Smooth muscle cell (in vitro differentiated cells): ENCODE measurements around the gene GLE1. TPM values are rescaled to one million over a fixed set of nuclear protein-coding genes. Genes with fewer than 3 reads are reported as not detected.

Experiments
- DNase-seq: peaks from one replicate; lab custom pipeline; 2025; ENCODE audit not compliant: unreplicated experiment; lab: John Stamatoyannopoulos, UW
- H2AFZ ChIP-seq: fragments of 200-600 bp; sonication (generic); 2 replicates; pipeline ENCODE4 v1.6.0; 2016; ENCODE audit warnings: antibody characterized with exemption, low read depth, mild to moderate bottlenecking
- H3F3A ChIP-seq: fragments of 200-600 bp; sonication (generic); 2 replicates; pipeline ENCODE4 v1.6.0; 2017; ENCODE audit warnings: antibody characterized with exemption, low read depth
- H3K27ac ChIP-seq: fragments of 200-600 bp; sonication (generic); 2 replicates; pipeline ENCODE4 v1.5.1; 2016; ENCODE audit warnings: low read depth, mild to moderate bottlenecking
- H3K27me3 ChIP-seq: fragments of 200-600 bp; sonication (generic); 2 replicates; pipeline ENCODE4 v1.6.1; 2016; ENCODE audit warnings: low read depth, mild to moderate bottlenecking
- H3K36me3 ChIP-seq: fragments of 200-600 bp; sonication (generic); 2 replicates; pipeline ENCODE4 v1.5.1; 2016; ENCODE audit warnings: low read depth
- H3K4me1 ChIP-seq: fragments of 200-600 bp; sonication (generic); 2 replicates; pipeline ENCODE4 v1.5.1; 2016; ENCODE audit warnings: low read depth
- H3K4me2 ChIP-seq: fragments of 200-600 bp; sonication (generic); 2 replicates; pipeline ENCODE4 v1.6.0; 2016; ENCODE audit warnings: mild to moderate bottlenecking
- H3K4me3 ChIP-seq: fragments of 200-600 bp; sonication (generic); 2 replicates; pipeline ENCODE4 v1.5.1; 2016; ENCODE audit warnings: mild to moderate bottlenecking
- H3K79me2 ChIP-seq: fragments of 200-600 bp; sonication (generic); 2 replicates; pipeline ENCODE4 v1.6.0; 2016; ENCODE audit warnings: low read depth, mild to moderate bottlenecking
- H3K9ac ChIP-seq: fragments of 200-600 bp; sonication (generic); 2 replicates; pipeline ENCODE4 v1.6.0; 2016; ENCODE audit warnings: low read depth
- H3K9me3 ChIP-seq: fragments of 200-600 bp; sonication (generic); replicated peaks from 2 replicates; pipeline ENCODE4 v1.5.1; 2016; ENCODE audit warnings: low read depth
- H4K20me1 ChIP-seq: fragments of 200-600 bp; sonication (generic); 2 replicates; pipeline ENCODE4 v1.6.0; 2016; ENCODE audit warnings: low read depth
- WGBS: methylation state at CpG from one replicate; pipeline ENCODE4 v1.1.7; 2016; ENCODE audit warnings: low lambda C conversion rate; 5-methylcytosine and 5-hydroxymethylcytosine counted together
- polyA plus RNA-seq: library from polyadenylated mRNA; unstranded; fragments of >200 nt; fragmentation: Nextera tagmentation; extraction: Ambion mirVana; gene quantifications from 2 replicates; pipeline ENCODE4 v1.2.1, GENCODE V29; 2016
- total RNA-seq: library from RNA; depleted of rRNA; stranded (reverse); fragments of >200 nt; gene quantifications from 2 replicates; pipeline ENCODE4 v1.2.3, GENCODE V29; 2014
- TF ChIP-seq, protein P1 (sequence below): fragments of 200-600 bp; sonication (generic); IDR thresholded peaks from 2 replicates; pipeline ENCODE4 v1.5.1; 2017; ENCODE audit warnings: borderline replicate concordance, mild to moderate bottlenecking, antibody characterized with exemption; ENCODE audit not compliant: insufficient read depth, poor library complexity, severe bottlenecking

GLE1 gene
- total and polyA plus RNA-seq, 2 experiments from 2014 or later: 11.8 to 14.1 TPM

DNA sequence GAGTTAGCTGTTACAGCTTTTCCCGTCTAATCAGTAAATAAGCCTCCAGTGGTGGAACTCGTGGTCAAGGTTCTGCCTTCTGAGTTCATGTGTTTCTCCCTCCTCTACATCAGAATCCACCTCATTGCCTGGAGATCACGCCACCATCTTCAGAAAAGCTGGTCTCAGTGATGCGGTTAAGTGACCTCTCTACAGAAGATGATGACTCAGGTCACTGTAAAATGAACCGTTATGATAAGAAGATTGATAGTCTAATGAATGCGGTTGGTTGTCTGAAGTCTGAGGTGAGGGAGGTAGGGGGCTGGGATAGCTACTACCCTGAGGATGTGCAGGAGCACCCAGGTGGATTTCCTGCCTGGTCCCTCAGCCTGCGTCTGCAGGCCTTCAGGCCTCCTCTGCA, 35.4 kb upstream of the GLE1 start:
- Histone ChIP-seq H3K4me2 (no peak overlapping the region), H4K20me1 (no peaks in the 10 kb centered on the region), H3K27me3 (no peaks in the 10 kb centered on the region), H3K36me3 (no peaks in the 10 kb centered on the region), H3K79me2 (no peaks in the 10 kb centered on the region), H3K27ac (no peak overlapping the region), H3K4me3 (no peak overlapping the region), H3K4me1 (no peaks in the 10 kb centered on the region), H3K9ac (no peak overlapping the region), H3K9me3 (no peaks in the 10 kb centered on the region), H2AFZ (no peak overlapping the region), H3F3A (no peaks in the 10 kb centered on the region)
- TF ChIP-seq, protein P1, sequence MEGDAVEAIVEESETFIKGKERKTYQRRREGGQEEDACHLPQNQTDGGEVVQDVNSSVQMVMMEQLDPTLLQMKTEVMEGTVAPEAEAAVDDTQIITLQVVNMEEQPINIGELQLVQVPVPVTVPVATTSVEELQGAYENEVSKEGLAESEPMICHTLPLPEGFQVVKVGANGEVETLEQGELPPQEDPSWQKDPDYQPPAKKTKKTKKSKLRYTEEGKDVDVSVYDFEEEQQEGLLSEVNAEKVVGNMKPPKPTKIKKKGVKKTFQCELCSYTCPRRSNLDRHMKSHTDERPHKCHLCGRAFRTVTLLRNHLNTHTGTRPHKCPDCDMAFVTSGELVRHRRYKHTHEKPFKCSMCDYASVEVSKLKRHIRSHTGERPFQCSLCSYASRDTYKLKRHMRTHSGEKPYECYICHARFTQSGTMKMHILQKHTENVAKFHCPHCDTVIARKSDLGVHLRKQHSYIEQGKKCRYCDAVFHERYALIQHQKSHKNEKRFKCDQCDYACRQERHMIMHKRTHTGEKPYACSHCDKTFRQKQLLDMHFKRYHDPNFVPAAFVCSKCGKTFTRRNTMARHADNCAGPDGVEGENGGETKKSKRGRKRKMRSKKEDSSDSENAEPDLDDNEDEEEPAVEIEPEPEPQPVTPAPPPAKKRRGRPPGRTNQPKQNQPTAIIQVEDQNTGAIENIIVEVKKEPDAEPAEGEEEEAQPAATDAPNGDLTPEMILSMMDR: no peak
- no peak for DNase-seq
- 96% methylated on average over 7 of the region's 7 CpGs for WGBS

DNA sequence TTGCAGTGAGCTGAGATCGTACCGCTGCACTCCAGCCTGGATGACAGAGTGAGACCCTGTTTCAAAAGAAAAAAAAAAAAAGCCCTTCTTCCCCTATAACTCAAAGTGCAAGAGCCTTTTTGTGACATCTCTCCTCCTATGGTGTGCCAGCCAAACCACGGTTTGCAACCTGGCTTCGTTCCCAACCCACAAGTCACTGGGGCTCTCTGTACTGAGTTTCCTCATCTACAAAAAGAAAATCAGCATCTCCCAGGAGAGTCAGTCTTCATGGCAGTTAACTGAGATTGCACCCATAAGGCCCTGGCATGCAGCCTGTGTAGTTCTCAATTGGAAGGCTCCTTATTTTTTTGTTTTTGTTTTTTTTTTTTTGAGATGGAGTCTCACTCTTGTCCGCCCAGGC, 34.0 kb upstream of the GLE1 start:
- no peak overlapping the region for H2AFZ ChIP-seq
- no peaks in the 10 kb centered on the region for H3K27me3 ChIP-seq
- no peaks in the 10 kb centered on the region for H3K9me3 ChIP-seq
- no peaks in the 10 kb centered on the region for H3F3A ChIP-seq
- DNase-seq: no peak
- WGBS: 96% methylated on average over 5 of the region's 5 CpGs
- no peaks in the 10 kb centered on the region for H4K20me1 ChIP-seq
- H3K27ac ChIP-seq: no peak overlapping the region
- no peak overlapping the region for H3K4me2 ChIP-seq
- no peak overlapping the region for H3K9ac ChIP-seq
- TF ChIP-seq, protein P1: no peak
- H3K79me2 ChIP-seq: no peaks in the 10 kb centered on the region
- H3K4me3 ChIP-seq: no peak overlapping the region
- H3K4me1 ChIP-seq: no peaks in the 10 kb centered on the region
- H3K36me3 ChIP-seq: no peaks in the 10 kb centered on the region

DNA sequence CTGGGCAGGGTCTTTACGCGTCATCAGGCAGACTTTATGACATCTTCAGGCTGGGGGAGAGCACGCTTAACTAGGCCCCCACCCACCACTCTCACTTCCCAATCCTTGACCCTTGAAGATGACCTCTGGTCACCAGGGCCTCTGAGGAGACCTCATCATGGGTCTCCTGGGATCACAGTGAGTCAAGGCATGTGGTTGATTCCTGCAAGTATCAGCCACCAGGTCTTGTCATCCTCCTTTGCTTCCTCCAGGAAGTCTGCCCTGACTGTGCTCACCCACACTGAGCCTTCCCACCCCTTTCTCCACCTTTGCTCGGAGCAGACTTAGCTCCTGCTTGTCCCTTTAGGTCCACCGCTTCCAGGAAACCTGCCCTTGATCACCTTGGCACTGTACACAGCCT, 31.4 kb upstream of the GLE1 start:
- Histone ChIP-seq H3K27me3 (no peaks in the 10 kb centered on the region), H2AFZ (no peak overlapping the region), H3K4me3 (no peak overlapping the region), H3K9me3 (no peaks in the 10 kb centered on the region), H3K4me1 (no peaks in the 10 kb centered on the region), H3K4me2 (no peak overlapping the region), H3K36me3 (no peaks in the 10 kb centered on the region), H4K20me1 (no peaks in the 10 kb centered on the region), H3K27ac (no peak overlapping the region), H3F3A (no peaks in the 10 kb centered on the region), H3K9ac (no peak overlapping the region), H3K79me2 (no peaks in the 10 kb centered on the region)
- TF ChIP-seq, protein P1: no peak
- no peak for DNase-seq
- 99% methylated on average over 5 of the region's 5 CpGs for WGBS

DNA sequence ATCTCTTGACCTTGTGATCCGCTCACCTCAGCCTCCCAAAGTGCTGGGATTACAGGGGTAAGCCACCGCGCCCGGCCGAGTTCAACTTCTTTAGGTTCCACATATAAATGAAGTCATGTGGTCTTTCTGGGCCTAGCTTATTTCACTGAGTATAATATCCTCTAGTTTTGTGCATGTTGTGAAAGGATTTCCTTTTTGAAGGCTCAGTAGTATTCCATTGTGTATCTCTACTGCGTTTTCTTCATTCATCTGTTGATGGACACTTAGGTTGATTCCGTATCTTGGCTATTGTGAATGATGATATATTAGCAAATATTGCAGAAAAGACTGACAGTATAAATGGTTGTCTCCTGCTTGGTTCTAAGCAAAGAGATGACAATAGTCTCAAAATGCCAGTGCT, 28.7 kb upstream of the GLE1 start:
- no peaks in the 10 kb centered on the region for H3F3A ChIP-seq
- H3K4me1 ChIP-seq: no peaks in the 10 kb centered on the region
- H3K9me3 ChIP-seq: no peaks in the 10 kb centered on the region
- H4K20me1 ChIP-seq: no peaks in the 10 kb centered on the region
- TF ChIP-seq, protein P1: no peak
- no peak overlapping the region for H3K4me3 ChIP-seq
- WGBS: 97% methylated on average over 7 of the region's 7 CpGs
- H3K27ac ChIP-seq: no peak overlapping the region
- no peaks in the 10 kb centered on the region for H3K27me3 ChIP-seq
- no peaks in the 10 kb centered on the region for H3K36me3 ChIP-seq
- no peak overlapping the region for H3K4me2 ChIP-seq
- no peak for DNase-seq
- H3K9ac ChIP-seq: no peak overlapping the region
- no peaks in the 10 kb centered on the region for H3K79me2 ChIP-seq
- H2AFZ ChIP-seq: no peak overlapping the region
